ES-I3 (cell line): ENCODE measurements around the gene SPTBN4.
"Not testable (repeated sequence)": the region's sequence is repeated elsewhere in the genome, so short reads cannot be mapped to it uniquely, and the experiment has no call there.

Source experiments
- H3K36me3 ChIP-seq: 2 replicates; pipeline ENCODE4 v1.6.1; 2013; ENCODE audit warnings: mild to moderate bottlenecking, low read length, control low read depth, moderate library complexity; ENCODE audit not compliant: insufficient read depth
- H3K4me1 ChIP-seq: 2 replicates; pipeline ENCODE4 v1.6.1; 2013; ENCODE audit warnings: mild to moderate bottlenecking, control low read depth, low read length; ENCODE audit not compliant: insufficient read depth
- H3K9ac ChIP-seq: 2 replicates; pipeline ENCODE4 v1.6.1; 2013; ENCODE audit warnings: low read depth, mild to moderate bottlenecking, low read length, moderate library complexity
- H3K9me3 ChIP-seq: 2 replicates; pipeline ENCODE4 v1.6.1; 2013; ENCODE audit warnings: mild to moderate bottlenecking, low read length, moderate library complexity; ENCODE audit not compliant: control insufficient read depth, insufficient read depth

The SPTBN4 gene

GRCh38 chr19:40590464-40591265, 123.9 kb downstream of the SPTBN4 start:
- H3K4me1 ChIP-seq, result peaks cover 3% of the 10 kb centered on the region; the same call in 1 of the 2 replicates
- no peaks in the 10 kb centered on the region for H3K36me3 ChIP-seq
- no peak overlapping the region for H3K9ac ChIP-seq
- H3K9me3 ChIP-seq, result no peaks in the 10 kb centered on the region

GRCh38 chr19:40591724-40592123, 124.9 kb downstream of the SPTBN4 start:
- not testable (repeated sequence) for H3K9ac ChIP-seq, H3K36me3 ChIP-seq, H3K4me1 ChIP-seq, H3K9me3 ChIP-seq

GRCh38 chr19:40592170-40592569, 125.4 kb downstream of the SPTBN4 start:
- Histone ChIP-seq H3K9me3 (no peaks in the 10 kb centered on the region), H3K4me1 (peaks cover 3% of the 10 kb centered on the region; the same call in 1 of the 2 replicates), H3K9ac (no peak overlapping the region), H3K36me3 (no peaks in the 10 kb centered on the region)

GRCh38 chr19:40594255-40594654, 127.5 kb downstream of the SPTBN4 start:
- Histone ChIP-seq H3K9ac (peak overlapping the region; percentile 22; the same call in 1 of the 2 replicates), H3K4me1 (peaks cover 8% of the 10 kb centered on the region; the same call in 1 of the 2 replicates), H3K9me3 (no peaks in the 10 kb centered on the region), H3K36me3 (no peaks in the 10 kb centered on the region)

- Histone ChIP-seq H3K9me3 (no peaks in the 10 kb centered on the region), H3K36me3 (no peaks in the 10 kb centered on the region), H3K9ac (peak overlapping the region; percentile 22; the same call in 1 of the 2 replicates), H3K4me1 (peaks cover 8% of the 10 kb centered on the region; the same call in 1 of the 2 replicates)
Observed at GRCh38 chr19:40594657-40595091, 127.9 kb downstream of the SPTBN4 start.

GRCh38 chr19:40596608-40597328, 130.0 kb downstream of the SPTBN4 start:
- Histone ChIP-seq H3K9me3 (no peaks in the 10 kb centered on the region), H3K4me1 (peaks cover 13% of the 10 kb centered on the region; the same call in 1 of the 2 replicates), H3K36me3 (no peaks in the 10 kb centered on the region), H3K9ac (peak overlapping the region; percentile 46; the same call in 1 of the 2 replicates)

GRCh38 chr19:40597329-40597838, 130.6 kb downstream of the SPTBN4 start:
- Histone ChIP-seq H3K4me1 (peaks cover 13% of the 10 kb centered on the region; the same call in 1 of the 2 replicates), H3K9me3 (no peaks in the 10 kb centered on the region), H3K9ac (peak overlapping the region; percentile 46; the same call in 1 of the 2 replicates), H3K36me3 (no peaks in the 10 kb centered on the region)

GRCh38 chr19:40598121-40598917, 131.5 kb downstream of the SPTBN4 start:
- Histone ChIP-seq H3K36me3 (no peaks in the 10 kb centered on the region), H3K9me3 (no peaks in the 10 kb centered on the region), H3K4me1 (peaks cover 21% of the 10 kb centered on the region), H3K9ac (peak overlapping the region; percentile 54; the same call in 1 of the 2 replicates)

- Histone ChIP-seq H3K9me3 (no peaks in the 10 kb centered on the region), H3K4me1 (peaks cover 21% of the 10 kb centered on the region), H3K9ac (peak overlapping the region; percentile 27; the same call in 1 of the 2 replicates), H3K36me3 (no peaks in the 10 kb centered on the region)
Observed at GRCh38 chr19:40598918-40599307, 132.1 kb downstream of the SPTBN4 start.

- Histone ChIP-seq H3K9me3 (no peaks in the 10 kb centered on the region), H3K36me3 (no peaks in the 10 kb centered on the region), H3K4me1 (peaks cover 21% of the 10 kb centered on the region), H3K9ac (peak overlapping the region; percentile 35; the same call in 1 of the 2 replicates)
Observed at GRCh38 chr19:40599331-40599901, 132.6 kb downstream of the SPTBN4 start.

- Histone ChIP-seq H3K9ac (peak overlapping the region; percentile 35; the same call in 1 of the 2 replicates), H3K4me1 (peaks cover 19% of the 10 kb centered on the region), H3K36me3 (no peaks in the 10 kb centered on the region), H3K9me3 (no peaks in the 10 kb centered on the region)
Observed at GRCh38 chr19:40599902-40600569, 133.2 kb downstream of the SPTBN4 start.

GRCh38 chr19:40600570-40601133, 133.9 kb downstream of the SPTBN4 start:
- no peaks in the 10 kb centered on the region for H3K9me3 ChIP-seq
- no peaks in the 10 kb centered on the region for H3K36me3 ChIP-seq
- peak overlapping the region; percentile 16; the same call in 1 of the 2 replicates for H3K9ac ChIP-seq
- peaks cover 17% of the 10 kb centered on the region for H3K4me1 ChIP-seq
